GM13976 (cell line): Measurements from ENCODE around the gene MSX1.

Experiments used
- DNase-seq: peaks from one replicate; pipeline ENCODE4 v3.0.0; 2012; ENCODE audit warnings: low spot score
- in situ Hi-C: fragments of 300-500 bp; cut with MboI; formaldehyde crosslinking; loops from one replicate; pipeline ENCODE4 v1.12.0; 2022; ENCODE audit warnings: low sequenced_read_pairs, mixed read lengths, inconsistent platforms; ENCODE audit not compliant: unreplicated experiment
- TF ChIP-seq, protein P1 (sequence below): IDR thresholded peaks from 2 replicates; pipeline ENCODE4 v1.5.1; 2012; ENCODE audit warnings: borderline replicate concordance, mild to moderate bottlenecking; ENCODE audit not compliant: insufficient read depth; ENCODE audit errors: extremely low read depth, missing control alignments, control extremely low read depth

Gene MSX1

DNA sequence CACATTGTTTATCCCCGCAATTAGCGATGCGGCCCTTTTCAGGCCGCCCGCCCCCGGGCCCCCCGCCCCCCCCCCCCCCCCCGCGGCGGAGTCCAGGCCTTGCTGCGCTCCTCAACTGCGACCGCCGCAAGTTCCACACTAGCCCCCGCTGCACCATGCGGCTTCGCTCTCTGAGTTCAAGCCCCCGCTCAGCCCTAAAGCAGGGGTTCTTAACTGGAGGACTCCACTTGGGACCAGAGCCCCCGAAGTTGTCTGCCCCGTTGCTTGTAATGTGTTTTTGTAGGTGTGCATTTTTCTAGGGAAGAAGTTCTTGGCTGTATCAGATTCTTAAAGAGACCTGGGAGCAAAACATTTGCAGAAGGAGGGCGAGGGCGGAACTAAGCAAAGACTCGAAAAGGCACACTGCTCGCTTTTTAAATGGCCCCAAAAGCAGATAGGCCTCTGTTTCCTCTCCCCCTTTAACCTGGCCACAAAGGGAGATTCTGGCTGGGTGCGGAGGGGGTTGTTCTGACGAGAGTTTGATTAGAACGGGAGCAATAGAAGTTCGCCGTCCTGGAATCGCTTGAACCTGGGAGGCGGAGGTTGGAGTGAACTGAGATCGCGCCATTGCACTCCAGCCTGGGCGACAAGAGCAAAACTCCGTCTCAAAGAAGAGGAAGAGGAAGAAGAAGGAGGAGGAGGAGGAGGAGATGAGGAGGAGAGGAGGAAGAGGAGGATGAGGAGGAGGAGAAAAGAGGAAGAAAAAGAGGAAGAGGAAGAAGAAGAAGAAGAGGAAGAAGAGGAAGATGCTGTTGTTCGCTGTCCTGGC, 2.3 kb upstream of the MSX1 start:
- DNase-seq: no peak
- in situ Hi-C loops: loop anchor here (25.0 kb wide), 1 partner anchor 95 kb away; no protein-coding TSS in a partner anchor

DNA sequence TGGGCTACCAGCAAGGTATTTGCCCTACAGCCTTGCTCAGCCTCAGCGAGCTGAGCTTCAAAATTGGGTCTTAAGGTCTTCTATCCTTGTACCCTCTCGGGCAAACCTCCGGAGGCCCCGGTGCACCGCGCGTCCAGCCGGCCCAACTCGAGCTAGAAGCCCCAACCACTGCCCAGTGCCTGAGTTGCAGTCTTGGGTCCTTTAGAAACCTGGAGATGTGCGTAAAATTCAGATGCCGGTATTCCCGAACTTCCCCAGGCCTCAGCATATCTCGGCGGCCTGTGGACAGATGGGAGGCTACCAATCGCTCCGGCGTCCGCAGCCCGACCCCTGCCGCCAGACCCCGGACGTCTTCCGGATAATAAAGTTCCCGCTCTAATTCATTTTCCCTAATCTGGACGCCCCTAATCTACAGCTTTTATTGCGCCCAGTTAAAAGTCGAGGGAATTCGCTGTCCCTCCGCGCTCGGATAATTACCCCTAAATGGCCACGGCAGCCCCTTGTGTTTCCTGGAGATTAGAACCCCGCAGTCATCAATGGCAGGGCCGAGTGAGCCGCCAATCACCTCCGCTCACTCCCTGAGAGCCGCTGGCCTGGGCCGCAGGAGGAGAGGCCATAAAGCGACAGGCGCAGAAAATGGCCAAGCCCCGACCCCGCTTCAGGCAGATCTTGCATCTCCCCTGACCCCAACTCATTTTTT, 1.5 kb upstream of the MSX1 start:
- DNase-seq: no peak
- TF ChIP-seq, protein P1, sequence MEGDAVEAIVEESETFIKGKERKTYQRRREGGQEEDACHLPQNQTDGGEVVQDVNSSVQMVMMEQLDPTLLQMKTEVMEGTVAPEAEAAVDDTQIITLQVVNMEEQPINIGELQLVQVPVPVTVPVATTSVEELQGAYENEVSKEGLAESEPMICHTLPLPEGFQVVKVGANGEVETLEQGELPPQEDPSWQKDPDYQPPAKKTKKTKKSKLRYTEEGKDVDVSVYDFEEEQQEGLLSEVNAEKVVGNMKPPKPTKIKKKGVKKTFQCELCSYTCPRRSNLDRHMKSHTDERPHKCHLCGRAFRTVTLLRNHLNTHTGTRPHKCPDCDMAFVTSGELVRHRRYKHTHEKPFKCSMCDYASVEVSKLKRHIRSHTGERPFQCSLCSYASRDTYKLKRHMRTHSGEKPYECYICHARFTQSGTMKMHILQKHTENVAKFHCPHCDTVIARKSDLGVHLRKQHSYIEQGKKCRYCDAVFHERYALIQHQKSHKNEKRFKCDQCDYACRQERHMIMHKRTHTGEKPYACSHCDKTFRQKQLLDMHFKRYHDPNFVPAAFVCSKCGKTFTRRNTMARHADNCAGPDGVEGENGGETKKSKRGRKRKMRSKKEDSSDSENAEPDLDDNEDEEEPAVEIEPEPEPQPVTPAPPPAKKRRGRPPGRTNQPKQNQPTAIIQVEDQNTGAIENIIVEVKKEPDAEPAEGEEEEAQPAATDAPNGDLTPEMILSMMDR: no peak
- in situ Hi-C loops: loop anchor here (25.0 kb wide), 1 partner anchor 96 kb away; no protein-coding TSS in a partner anchor

More for the DNA sequence above, 2.3 kb upstream of the MSX1 start:
- TF ChIP-seq, protein P1: no peak

DNA sequence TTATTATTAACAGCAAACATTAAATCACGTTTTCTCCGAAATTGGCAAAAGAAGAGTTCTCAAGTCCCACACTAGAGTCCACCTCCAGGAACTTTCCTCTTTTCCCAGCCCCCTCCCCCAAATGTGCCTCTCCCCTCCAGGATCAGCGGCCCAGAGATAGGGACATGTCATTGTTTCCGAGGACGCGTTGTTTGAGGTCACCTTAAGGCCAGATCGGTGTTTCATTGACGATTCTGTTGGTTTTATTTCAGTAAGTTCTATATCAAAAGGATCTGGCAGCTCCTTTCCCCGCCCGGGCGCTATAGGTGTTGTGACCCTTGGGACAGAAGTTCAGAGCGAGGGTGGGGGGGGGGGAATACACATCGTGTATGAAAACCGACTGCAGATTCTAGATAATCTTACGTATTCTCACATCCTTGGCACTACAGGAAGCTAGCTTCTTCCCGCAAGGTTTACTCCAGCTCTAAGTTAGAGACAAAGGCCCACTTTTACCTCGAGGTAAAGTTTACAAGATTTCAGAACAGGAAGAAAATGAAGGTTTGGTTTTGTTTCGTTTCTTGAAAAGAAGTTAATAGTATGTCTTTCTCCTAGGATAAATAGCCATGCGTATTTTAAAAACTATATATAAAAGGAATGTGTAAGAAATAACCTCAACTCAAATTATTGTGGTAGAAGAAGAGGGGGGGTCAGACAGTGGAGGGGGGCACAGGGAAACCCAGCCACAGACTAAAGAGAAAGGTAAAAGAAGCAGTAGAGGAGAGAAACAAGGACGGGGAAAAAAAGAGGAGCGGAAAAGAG, 739 bp upstream of the MSX1 start:
- in situ Hi-C loops: loop anchor here (25.0 kb wide), 1 partner anchor 96 kb away; no protein-coding TSS in a partner anchor
- TF ChIP-seq, protein P1: no peak
- no peak for DNase-seq

DNA sequence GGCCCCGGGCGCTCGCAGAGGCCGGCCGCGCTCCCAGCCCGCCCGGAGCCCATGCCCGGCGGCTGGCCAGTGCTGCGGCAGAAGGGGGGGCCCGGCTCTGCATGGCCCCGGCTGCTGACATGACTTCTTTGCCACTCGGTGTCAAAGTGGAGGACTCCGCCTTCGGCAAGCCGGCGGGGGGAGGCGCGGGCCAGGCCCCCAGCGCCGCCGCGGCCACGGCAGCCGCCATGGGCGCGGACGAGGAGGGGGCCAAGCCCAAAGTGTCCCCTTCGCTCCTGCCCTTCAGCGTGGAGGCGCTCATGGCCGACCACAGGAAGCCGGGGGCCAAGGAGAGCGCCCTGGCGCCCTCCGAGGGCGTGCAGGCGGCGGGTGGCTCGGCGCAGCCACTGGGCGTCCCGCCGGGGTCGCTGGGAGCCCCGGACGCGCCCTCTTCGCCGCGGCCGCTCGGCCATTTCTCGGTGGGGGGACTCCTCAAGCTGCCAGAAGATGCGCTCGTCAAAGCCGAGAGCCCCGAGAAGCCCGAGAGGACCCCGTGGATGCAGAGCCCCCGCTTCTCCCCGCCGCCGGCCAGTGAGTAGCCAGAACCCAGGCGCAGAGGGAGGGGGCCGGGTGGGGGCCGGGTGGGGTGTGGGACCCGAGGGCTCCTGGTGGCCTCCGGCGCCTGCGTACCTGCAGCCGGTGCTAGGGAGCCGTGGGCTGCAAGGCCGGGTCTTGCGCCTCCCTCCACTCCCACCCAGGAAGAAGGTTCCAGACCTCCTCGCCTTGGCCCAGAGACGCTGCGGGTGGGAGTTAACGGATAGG, 534 bp downstream of the MSX1 start:
- DNase-seq: no peak
- in situ Hi-C loops: loop anchor here (10.0 to 25.0 kb wide), 2 partner anchors 98 to 175 kb away; no protein-coding TSS in a partner anchor
- TF ChIP-seq, protein P1: no peak

DNA sequence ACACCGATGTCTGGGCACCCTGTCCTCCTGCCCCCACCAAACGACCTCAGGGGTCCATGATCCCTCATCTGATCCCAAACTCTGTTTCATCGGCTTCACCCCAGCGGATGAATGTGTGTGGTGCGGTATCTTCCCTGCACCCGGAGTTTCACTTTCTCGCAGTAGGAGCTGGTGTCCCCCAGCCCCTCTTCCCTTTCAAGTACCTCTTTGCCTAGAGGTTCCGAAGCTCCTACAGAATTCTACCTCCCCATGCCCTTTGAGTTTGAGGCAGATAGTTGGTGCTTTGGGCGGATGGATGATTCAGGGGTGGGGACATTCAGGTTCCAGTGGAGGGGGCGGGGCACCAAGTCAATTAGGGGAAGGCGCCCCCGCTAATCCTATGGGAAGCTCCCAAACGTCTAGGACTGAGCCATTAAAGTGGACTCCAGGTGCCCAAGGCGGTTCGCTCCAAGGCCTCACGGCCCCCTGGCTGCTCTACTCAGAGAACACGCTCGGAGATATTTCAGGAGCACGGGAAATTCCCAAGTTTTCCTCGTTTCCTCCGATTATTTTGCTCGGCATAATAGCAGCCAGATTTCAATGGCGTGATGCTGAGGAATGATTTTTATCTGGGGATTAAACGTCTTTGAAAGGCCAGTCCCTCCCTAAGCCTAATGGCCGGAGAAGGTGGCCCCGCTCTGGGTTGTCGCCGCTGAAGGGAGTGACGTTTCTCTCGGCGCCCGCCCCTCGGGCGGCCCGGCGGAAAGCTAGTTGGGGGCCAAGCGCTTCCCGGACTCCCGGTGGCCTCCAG, 1.3 kb downstream of the MSX1 start:
- TF ChIP-seq, protein P1: no peak
- no peak for DNase-seq
- in situ Hi-C loops: loop anchor here (10.0 to 25.0 kb wide), 2 partner anchors 98 to 176 kb away; no protein-coding TSS in a partner anchor
